GM12878 (cell line): ENCODE data around the gene MAP4K2. TPM values are rescaled to one million over a fixed set of nuclear protein-coding genes. Genes with fewer than 3 reads are reported as not detected.

Experiments used
- ATAC-seq: fragments of 200-7000 bp; cut with Tn5 transposase; 3 replicates; pipeline ENCODE4 v1.9.1; 2020; ENCODE audit warnings: mild to moderate bottlenecking, moderate library complexity
- BruUV-seq: library from RNA; stranded (reverse); fragments of 400-500 nt; replicated peaks from 2 replicates; lab custom pipeline; 2021; lab: Mats Ljungman, UMichigan
- CTCF ChIA-PET: fragments of 300-600 bp; sonication (Branson Sonifier 250); formaldehyde crosslinking; extraction: SDS; loops from one replicate; lab custom pipeline; 2021; ENCODE audit warnings: inconsistent platforms; lab: Yijun Ruan, JAX
- POLR2A ChIA-PET: fragments of 350-600 bp; formaldehyde crosslinking; extraction: SDS; loops from one replicate; lab custom pipeline; 2021; ENCODE audit warnings: inconsistent platforms; lab: Charles Lee
- RAD21 ChIA-PET: fragments of 300-600 bp; sonication (Branson Sonifier 250); formaldehyde crosslinking; loops from one replicate; lab custom pipeline; 2023; ENCODE audit warnings: antibody characterized with exemption; ENCODE audit not compliant: unreplicated experiment; lab: Charles Lee
- SMC1A ChIA-PET: fragments of 300-600 bp; sonication (Branson Sonifier 250); formaldehyde crosslinking; loops from one replicate; lab custom pipeline; 2023; ENCODE audit not compliant: unreplicated experiment, uncharacterized antibody; lab: Charles Lee
- DNase-seq: peaks from one replicate; pipeline ENCODE4 v3.0.0-alpha.2; 2011; ENCODE audit warnings: low read depth, low spot score
- FAIRE-seq: peaks from 3 replicates; lab custom pipeline; 2011; peaks lifted over from hg19 to GRCh38; lab: Jason Lieb, UNC
- H2AFZ ChIP-seq: 2 replicates; pipeline ENCODE4 v1.6.0; 2011; ENCODE audit warnings: low read depth, low read length, control low read depth; ENCODE audit not compliant: control insufficient read depth
- H3K27ac ChIP-seq: 2 replicates; pipeline ENCODE4 v1.5.1; 2011; ENCODE audit warnings: control low read depth; ENCODE audit not compliant: control insufficient read depth, insufficient read depth
- H3K27me3 ChIP-seq, 2 experiments: replicated peaks in 1 of 2; 2 replicates each; pipeline versions ENCODE4 v1.6.0 to v1.6.1; 2011; ENCODE audit warnings: low read length in 1 of 2; ENCODE audit not compliant: control insufficient read depth in 2 of 2, insufficient read depth in 2 of 2
- H3K36me3 ChIP-seq, 2 experiments: 2 replicates each; pipeline ENCODE4 v1.5.1; 2011; ENCODE audit warnings: low read length in 1 of 2; ENCODE audit not compliant: control insufficient read depth in 2 of 2, insufficient read depth in 2 of 2
- H3K4me1 ChIP-seq: 2 replicates; pipeline ENCODE4 v1.6.1; 2011; ENCODE audit warnings: mild to moderate bottlenecking, low read length, moderate library complexity, mixed read lengths; ENCODE audit not compliant: control insufficient read depth, insufficient read depth
- H3K4me2 ChIP-seq: 2 replicates; pipeline ENCODE4 v1.6.0; 2011; ENCODE audit warnings: control low read depth; ENCODE audit not compliant: control insufficient read depth, insufficient read depth
- H3K4me3 ChIP-seq: fragments of 200-600 bp; sonication (generic); 2 replicates; pipeline ENCODE4 v1.5.1; 2016
- H3K79me2 ChIP-seq: 2 replicates; pipeline ENCODE4 v1.6.0; 2011; ENCODE audit warnings: low read length; ENCODE audit not compliant: control insufficient read depth, insufficient read depth
- H3K9ac ChIP-seq: 2 replicates; pipeline ENCODE4 v1.8.0; 2011; ENCODE audit warnings: low read length, control low read depth, mixed read lengths; ENCODE audit not compliant: control insufficient read depth, insufficient read depth
- H3K9me3 ChIP-seq: replicated peaks from 3 replicates; pipeline ENCODE4 v1.5.1; 2011; ENCODE audit warnings: mild to moderate bottlenecking, low read length; ENCODE audit not compliant: control insufficient read depth, insufficient read depth
- H4K20me1 ChIP-seq: 2 replicates; pipeline ENCODE4 v1.6.0; 2011; ENCODE audit not compliant: control insufficient read depth, insufficient read depth
- CBFB ChIP-seq: IDR thresholded peaks from 2 replicates; pipeline ENCODE4 v1.6.1; 2016; ENCODE audit warnings: antibody characterized with exemption, low read depth
- CREM ChIP-seq: IDR thresholded peaks from 2 replicates; pipeline ENCODE4 v1.6.1; 2014; ENCODE audit warnings: antibody characterized with exemption, low read depth
- ETV6 ChIP-seq, 2 experiments: fragments of 450-650 bp in 1 of 2; IDR thresholded peaks in 1 of 2; conservative IDR thresholded peaks in 1 of 2; 2 replicates each; pipeline ENCODE4 v1.6.1; 2014; ENCODE audit warnings: antibody characterized with exemption in 1 of 2, borderline replicate concordance in 1 of 2, low read depth in 1 of 2, mild to moderate bottlenecking in 1 of 2, moderate library complexity in 1 of 2
- GABPA ChIP-seq: IDR thresholded peaks from 2 replicates; pipeline ENCODE4 v1.6.1; 2014; ENCODE audit warnings: antibody characterized with exemption, low read depth, mild to moderate bottlenecking, inconsistent platforms
- SIX5 ChIP-seq: IDR thresholded peaks from 2 replicates; pipeline ENCODE4 v1.6.1; 2011; ENCODE audit warnings: mild to moderate bottlenecking, low read depth, low read length, moderate library complexity; ENCODE audit not compliant: severe bottlenecking
- STAT1 ChIP-seq: fragments of 450-650 bp; conservative IDR thresholded peaks from 2 replicates; pipeline ENCODE4 v1.6.1; 2014; ENCODE audit warnings: antibody characterized with exemption, mild to moderate bottlenecking
- ZSCAN29 ChIP-seq: fragments of 450-650 bp; IDR thresholded peaks from 2 replicates; pipeline ENCODE4 v1.6.1; 2017; ENCODE audit warnings: mild to moderate bottlenecking, moderate library complexity
- WGBS: methylation state at CpG from one replicate; pipeline ENCODE4 v1.1.6; 2016; ENCODE audit warnings: low lambda C conversion rate; ENCODE audit not compliant: insufficient replicate concordance, insufficient coverage; ENCODE audit errors: missing lambda C conversion rate; 5-methylcytosine and 5-hydroxymethylcytosine counted together
- in situ Hi-C: fragments of 300-500 bp; cut with MboI; formaldehyde crosslinking; loops from 9 replicates; pipeline ENCODE4 v1.14.3; 2018; ENCODE audit warnings: mixed read lengths
- intact Hi-C: fragments of 100-400 bp; cut with micrococcal nuclease; formaldehyde crosslinking; loops from one replicate; pipeline ENCODE4 v1.14.2; 2022; ENCODE audit not compliant: unreplicated experiment
- polyA plus RNA-seq, 11 experiments: library from polyadenylated mRNA; depleted of rRNA in 4 of 11; unstranded in 6 of 11; stranded (reverse) in 5 of 11; fragments of >200 nt; fragmentation: Nextera tagmentation in 4 of 11; fragmentation: Illumina TruSeq in 1 of 11; extraction: Ambion mirVana in 4 of 11; extraction: Trizol in 1 of 11; gene quantifications; 1 replicate in 1 of 11; 2 replicates in 10 of 11; pipeline versions ENCODE4 v1.2.1 to v1.2.3, GENCODE V29; 2011 to 2016; ENCODE audit warnings: inconsistent platforms in 2 of 11, missing spikeins in 2 of 11, low read depth in 1 of 11
- total RNA-seq, 4 experiments: library from RNA; depleted of rRNA in 3 of 4; stranded (reverse); fragments of >200 nt in 3 of 4; fragmentation: Illumina TruSeq in 1 of 4; extraction: Trizol in 1 of 4; gene quantifications; 2 replicates each; pipeline versions ENCODE4 v1.2.1 to v1.2.3, GENCODE V29; 2013 to 2021

The MAP4K2 gene
- total and polyA plus RNA-seq, 10 of the 15 experiments (the other 5 are each of a cell fraction or from before 2014, with no cell fraction given) = 0.98 to 78.1 (median 48.9) TPM

- DNase-seq (no peak), FAIRE-seq (no peak), ATAC-seq (no peak)
- BruUV-seq = no TSS peak
- POLR2A ChIA-PET = no interaction called here
- Histone ChIP-seq H3K9me3 (no peaks in the 10 kb centered on the region), H3K27me3 (no peaks in the 10 kb centered on the region), H3K79me2 (no peaks in the 10 kb centered on the region), H3K9ac (no peak overlapping the region), H3K4me1 (peaks cover 12% of the 10 kb centered on the region), H3K27ac (no peak overlapping the region), H3K36me3 (no peaks in the 10 kb centered on the region), H3K4me3 (no peak overlapping the region), H3K4me2 (no peak overlapping the region), H2AFZ (no peak overlapping the region), H4K20me1 (no peaks in the 10 kb centered on the region)
- CTCF ChIA-PET = interaction anchor here (28.8 kb wide), 1 partner anchor 45 kb away, joined by 1208 read pairs; the partner anchor contains the start of gene EHD1
- SMC1A ChIA-PET = interaction anchor here (1.1 kb wide), 1 partner anchor 18 kb away, joined by 3 read pairs; no protein-coding TSS in a partner anchor
- 60% methylated on average over 15 of the region's 15 CpGs for WGBS
- RAD21 ChIA-PET = no interaction called here
- in situ Hi-C loops (no loop called here), intact Hi-C loops (loop anchor here (2.0 to 10.0 kb wide), 2 partner anchors 55 to 413 kb away; no protein-coding TSS in a partner anchor)
- TF ChIP-seq SIX5 = peak; percentile 33
- TF ChIP-seq GABPA = no peak
Measured at GRCh38 chr11:64841592-64842365, 38.8 kb upstream of the MAP4K2 start.

- ChIA-PET RAD21 (no interaction called here), CTCF (interaction anchor here (0.6 to 1.4 kb wide), 3 partner anchors 357 to 476 kb away, joined by 3 to 4 read pairs (median 4); no protein-coding TSS in a partner anchor), SMC1A (interaction anchor here (1.1 kb wide), 1 partner anchor 19 kb away, joined by 3 read pairs; no protein-coding TSS in a partner anchor), POLR2A (interaction anchor here (0.5 kb wide), 1 partner anchor 170 kb away, joined by 3 read pairs; no protein-coding TSS in a partner anchor)
- no peak overlapping the region for H3K4me3 ChIP-seq
- peak; percentile 4; the same call in 1 of the 3 replicates for ATAC-seq
- DNase-seq = no peak
- TF ChIP-seq ETV6 (conservative IDR thresholded peaks at IDR 0.05 in 1 of 2, IDR thresholded peaks at IDR 0.05 in 1 of 2; ENCODE audit: borderline replicate concordance in 1 of 2, low read depth in 1 of 2) (no peak), STAT1 (no peak), ZSCAN29 (no peak), CREM (no peak), CBFB (no peak)
- H3K9ac ChIP-seq = no peak overlapping the region
- in situ Hi-C loops = no loop called here
- FAIRE-seq = no peak
- no peak overlapping the region for H3K27ac ChIP-seq
- no peaks in the 10 kb centered on the region for H3K79me2 ChIP-seq
- H3K4me1 ChIP-seq = peaks cover 10% of the 10 kb centered on the region
- H3K9me3 ChIP-seq = no peaks in the 10 kb centered on the region
- H3K27me3 ChIP-seq = no peaks in the 10 kb centered on the region
- H2AFZ ChIP-seq = no peak overlapping the region
- no TSS peak for BruUV-seq
- no peaks in the 10 kb centered on the region for H4K20me1 ChIP-seq
- H3K4me2 ChIP-seq = no peak overlapping the region
- intact Hi-C loops = loop anchor here (2.0 to 10.0 kb wide), 2 partner anchors 53 to 415 kb away; no protein-coding TSS in a partner anchor
- H3K36me3 ChIP-seq = no peaks in the 10 kb centered on the region
- WGBS = 77% methylated on average over 24 of the region's 24 CpGs
Measured at GRCh38 chr11:64839887-64840782, 37.1 kb upstream of the MAP4K2 start.
